ENCODE results near the gene SENP8.
A peak's percentile ranks its signal among the peaks of the same experiment; 100 is the strongest.

The SENP8 gene

DNA sequence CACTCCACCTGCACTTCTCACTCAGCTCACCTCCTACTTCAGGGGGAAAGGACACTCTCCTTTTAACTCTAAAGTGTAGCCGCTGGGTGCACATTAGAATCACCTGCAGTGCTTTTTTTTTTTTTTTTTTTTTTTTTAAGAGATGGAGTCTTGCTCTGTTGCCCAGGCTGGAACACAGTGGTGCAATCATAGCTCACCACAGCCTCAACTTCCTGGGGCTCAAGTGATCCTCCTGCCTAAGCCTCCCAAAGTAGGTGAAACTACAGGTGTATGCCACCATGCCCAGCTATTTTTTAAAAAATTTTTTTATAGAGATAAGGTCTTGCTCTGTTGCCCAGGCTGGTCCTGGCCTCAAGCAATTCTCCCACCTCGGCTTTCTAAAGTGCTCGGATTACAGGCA lies 58.5 kb downstream of the SENP8 start:
- Histone ChIP-seq H3K9me3 (ENCODE audit: control insufficient read depth, low read length) (no peaks in the 10 kb centered on the region), H3K36me3 (ENCODE audit: control insufficient read depth, insufficient read depth, low read length) (no peaks in the 10 kb centered on the region), H3K4me3 (ENCODE audit: extremely low read depth, insufficient read depth, low read length, poor library complexity, severe bottlenecking) (no peak overlapping the region), H3K27ac (ENCODE audit: low read depth, low read length, severe bottlenecking) (no peak overlapping the region), H3K4me1 (ENCODE audit: control insufficient read depth, insufficient read depth, low read length, poor library complexity, severe bottlenecking) (peaks cover 10% of the 10 kb centered on the region)
- 62 to 75% methylated on average over 2 of the region's 3 CpGs for WGBS, 2 experiments (ENCODE audit: insufficient coverage in 2 of 2)

GRCh38 chr15:72178976-72179585 lies 60.9 kb downstream of the SENP8 start:
- Histone ChIP-seq H3K4me3 (ENCODE audit: extremely low read depth, insufficient read depth, low read length, poor library complexity, severe bottlenecking) (no peak overlapping the region), H3K9me3 (ENCODE audit: control insufficient read depth, low read length) (no peaks in the 10 kb centered on the region), H3K36me3 (ENCODE audit: control insufficient read depth, insufficient read depth, low read length) (no peaks in the 10 kb centered on the region), H3K4me1 (ENCODE audit: control insufficient read depth, insufficient read depth, low read length, poor library complexity, severe bottlenecking) (peaks cover 18% of the 10 kb centered on the region), H3K27ac (ENCODE audit: low read depth, low read length, severe bottlenecking) (no peak overlapping the region)
- WGBS, 2 experiments (ENCODE audit: insufficient coverage in 2 of 2): 88 to 93% methylated on average over 8 to 10 of the region's 13 CpGs

- H3K27ac ChIP-seq (ENCODE audit: low read depth, low read length, severe bottlenecking): peak overlapping the region; percentile 78
- H3K4me3 ChIP-seq (ENCODE audit: extremely low read depth, insufficient read depth, low read length, poor library complexity, severe bottlenecking): no peak overlapping the region
- H3K36me3 ChIP-seq (ENCODE audit: control insufficient read depth, insufficient read depth, low read length): no peaks in the 10 kb centered on the region
- peaks cover 22% of the 10 kb centered on the region for H3K4me1 ChIP-seq (ENCODE audit: control insufficient read depth, insufficient read depth, low read length, poor library complexity, severe bottlenecking)
- 81 to 87% methylated on average over 14 to 16 of the region's 16 CpGs for WGBS, 2 experiments (ENCODE audit: insufficient coverage in 2 of 2)
- no peaks in the 10 kb centered on the region for H3K9me3 ChIP-seq (ENCODE audit: control insufficient read depth, low read length)
These were observed 61.9 kb downstream of the SENP8 start for GRCh38 chr15:72179950-72180581.

DNA sequence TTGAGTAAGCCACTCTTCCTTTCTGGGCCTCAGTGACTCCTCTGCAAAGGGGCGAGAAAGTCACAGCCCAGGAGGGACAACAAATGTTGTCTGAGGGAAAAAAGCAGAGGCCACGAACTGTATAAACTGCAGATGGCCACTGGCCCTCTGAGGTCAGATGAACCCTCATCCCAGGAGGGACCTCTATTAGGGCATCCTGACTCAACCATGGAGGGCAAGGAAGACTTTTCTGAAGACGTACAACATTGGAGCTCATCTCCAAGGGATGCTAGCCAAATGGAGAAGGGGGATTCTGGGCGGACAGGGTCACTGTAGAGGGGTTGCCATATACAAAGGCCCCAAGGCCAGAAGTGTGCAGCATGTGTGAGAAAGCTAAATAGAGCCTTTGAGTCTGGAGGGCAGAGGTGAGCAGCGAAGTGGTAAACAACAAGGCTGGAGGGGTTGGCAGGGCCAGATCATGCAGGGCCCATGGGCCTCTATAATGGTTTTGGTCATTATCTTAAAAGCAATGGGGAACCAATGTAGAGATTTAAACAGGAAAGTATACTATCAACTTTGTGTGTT lies 62.6 kb downstream of the SENP8 start:
- Histone ChIP-seq H3K36me3 (ENCODE audit: control insufficient read depth, insufficient read depth, low read length) (no peaks in the 10 kb centered on the region), H3K4me1 (ENCODE audit: control insufficient read depth, insufficient read depth, low read length, poor library complexity, severe bottlenecking) (peaks cover 22% of the 10 kb centered on the region), H3K4me3 (ENCODE audit: extremely low read depth, insufficient read depth, low read length, poor library complexity, severe bottlenecking) (no peak overlapping the region), H3K27ac (ENCODE audit: low read depth, low read length, severe bottlenecking) (peak overlapping the region; percentile 78), H3K9me3 (ENCODE audit: control insufficient read depth, low read length) (no peaks in the 10 kb centered on the region)
- WGBS, 2 experiments (ENCODE audit: insufficient coverage in 2 of 2): 95 to 96% methylated on average over 5 of the region's 5 CpGs

GRCh38 chr15:72182244-72182643 lies 64.0 kb downstream of the SENP8 start:
- no peak overlapping the region for H3K27ac ChIP-seq (ENCODE audit: low read depth, low read length, severe bottlenecking)
- WGBS, 2 experiments (ENCODE audit: insufficient coverage in 2 of 2): 100% methylated on average over 1 of the region's 3 CpGs; no CpG with 5 or more reads in 1 of the 2 experiments
- no peaks in the 10 kb centered on the region for H3K9me3 ChIP-seq (ENCODE audit: control insufficient read depth, low read length)
- H3K4me1 ChIP-seq (ENCODE audit: control insufficient read depth, insufficient read depth, low read length, poor library complexity, severe bottlenecking): peaks cover 22% of the 10 kb centered on the region
- no peak overlapping the region for H3K4me3 ChIP-seq (ENCODE audit: extremely low read depth, insufficient read depth, low read length, poor library complexity, severe bottlenecking)
- no peaks in the 10 kb centered on the region for H3K36me3 ChIP-seq (ENCODE audit: control insufficient read depth, insufficient read depth, low read length)

DNA sequence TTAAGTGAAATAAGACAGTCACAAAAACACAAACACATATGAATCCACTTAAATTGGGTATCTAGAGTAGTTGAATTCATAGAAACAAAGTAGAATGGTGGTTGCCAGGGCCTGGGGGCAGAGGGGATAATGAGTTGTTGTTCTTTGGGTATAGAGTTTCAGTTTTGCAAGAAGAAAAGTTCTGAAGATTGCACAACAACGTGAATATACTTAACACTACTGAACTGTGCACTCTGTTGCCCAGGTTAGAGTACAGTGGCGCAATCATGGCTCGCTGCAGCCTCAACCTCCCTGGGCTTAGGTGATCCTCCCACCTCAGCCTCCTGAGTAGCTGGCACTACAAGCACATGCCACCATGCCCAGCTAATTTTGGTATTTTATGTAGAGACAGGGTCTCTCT lies 64.5 kb downstream of the SENP8 start:
- 100% methylated on average over 2 to 3 of the region's 3 CpGs for WGBS, 2 experiments (ENCODE audit: insufficient coverage in 2 of 2)
- Histone ChIP-seq H3K9me3 (ENCODE audit: control insufficient read depth, low read length) (no peaks in the 10 kb centered on the region), H3K4me3 (ENCODE audit: extremely low read depth, insufficient read depth, low read length, poor library complexity, severe bottlenecking) (no peak overlapping the region)

GRCh38 chr15:72183781-72184164 lies 65.6 kb downstream of the SENP8 start:
- Histone ChIP-seq H3K9me3 (ENCODE audit: control insufficient read depth, low read length) (no peaks in the 10 kb centered on the region), H3K4me1 (ENCODE audit: control insufficient read depth, insufficient read depth, low read length, poor library complexity, severe bottlenecking) (peaks cover 22% of the 10 kb centered on the region), H3K27ac (ENCODE audit: low read depth, low read length, severe bottlenecking) (peak overlapping the region; percentile 41), H3K36me3 (ENCODE audit: control insufficient read depth, insufficient read depth, low read length) (no peaks in the 10 kb centered on the region), H3K4me3 (ENCODE audit: extremely low read depth, insufficient read depth, low read length, poor library complexity, severe bottlenecking) (peak overlapping the region; percentile 23)
- WGBS, 2 experiments (ENCODE audit: insufficient coverage in 2 of 2): 76 to 81% methylated on average over 7 of the region's 12 CpGs

More for the DNA sequence above, 64.5 kb downstream of the SENP8 start:
- Histone ChIP-seq H3K36me3 (ENCODE audit: control insufficient read depth, insufficient read depth, low read length) (no peaks in the 10 kb centered on the region), H3K4me1 (ENCODE audit: control insufficient read depth, insufficient read depth, low read length, poor library complexity, severe bottlenecking) (peaks cover 22% of the 10 kb centered on the region), H3K27ac (ENCODE audit: low read depth, low read length, severe bottlenecking) (no peak overlapping the region)

DNA sequence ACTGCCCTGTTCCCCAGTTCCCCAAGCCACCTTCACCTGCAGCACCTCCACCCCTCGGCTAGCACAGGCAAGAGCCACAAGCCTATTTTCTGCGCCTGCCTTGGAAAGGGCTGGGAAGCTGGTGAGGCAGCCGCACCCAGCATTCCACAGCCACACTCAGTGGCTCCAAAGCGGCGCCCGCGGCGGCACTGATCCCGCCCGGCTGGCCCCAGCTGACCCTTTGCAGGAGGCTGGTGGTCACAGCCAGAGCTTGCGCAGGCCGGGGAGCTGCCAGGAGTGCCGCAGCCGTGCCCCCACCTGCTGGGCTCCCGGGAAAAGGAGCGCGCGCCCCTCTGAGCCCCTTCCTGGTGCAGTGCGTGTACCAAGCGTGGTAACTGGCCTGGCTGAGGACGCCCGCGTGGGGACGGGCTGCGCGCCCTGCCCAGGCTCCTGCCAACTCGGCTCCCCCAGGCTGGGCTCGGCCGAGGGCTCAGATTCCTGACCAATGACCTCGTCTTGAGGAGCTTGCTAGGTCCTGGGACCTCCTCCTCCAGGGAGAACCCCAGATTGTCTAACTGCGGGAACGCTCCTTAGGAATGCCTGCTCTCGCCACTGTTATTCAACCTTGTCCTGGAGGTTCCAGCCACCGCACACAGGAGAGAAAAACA lies 66.1 kb downstream of the SENP8 start:
- H3K36me3 ChIP-seq (ENCODE audit: control insufficient read depth, insufficient read depth, low read length): no peaks in the 10 kb centered on the region
- WGBS, 2 experiments (ENCODE audit: insufficient coverage in 2 of 2): 26 to 38% methylated on average over 27 to 32 of the region's 34 CpGs
- H3K4me1 ChIP-seq (ENCODE audit: control insufficient read depth, insufficient read depth, low read length, poor library complexity, severe bottlenecking): peaks cover 22% of the 10 kb centered on the region
- no peaks in the 10 kb centered on the region for H3K9me3 ChIP-seq (ENCODE audit: control insufficient read depth, low read length)
- H3K27ac ChIP-seq (ENCODE audit: low read depth, low read length, severe bottlenecking): peak overlapping the region; percentile 41
- H3K4me3 ChIP-seq (ENCODE audit: extremely low read depth, insufficient read depth, low read length, poor library complexity, severe bottlenecking): peak overlapping the region; percentile 23

DNA sequence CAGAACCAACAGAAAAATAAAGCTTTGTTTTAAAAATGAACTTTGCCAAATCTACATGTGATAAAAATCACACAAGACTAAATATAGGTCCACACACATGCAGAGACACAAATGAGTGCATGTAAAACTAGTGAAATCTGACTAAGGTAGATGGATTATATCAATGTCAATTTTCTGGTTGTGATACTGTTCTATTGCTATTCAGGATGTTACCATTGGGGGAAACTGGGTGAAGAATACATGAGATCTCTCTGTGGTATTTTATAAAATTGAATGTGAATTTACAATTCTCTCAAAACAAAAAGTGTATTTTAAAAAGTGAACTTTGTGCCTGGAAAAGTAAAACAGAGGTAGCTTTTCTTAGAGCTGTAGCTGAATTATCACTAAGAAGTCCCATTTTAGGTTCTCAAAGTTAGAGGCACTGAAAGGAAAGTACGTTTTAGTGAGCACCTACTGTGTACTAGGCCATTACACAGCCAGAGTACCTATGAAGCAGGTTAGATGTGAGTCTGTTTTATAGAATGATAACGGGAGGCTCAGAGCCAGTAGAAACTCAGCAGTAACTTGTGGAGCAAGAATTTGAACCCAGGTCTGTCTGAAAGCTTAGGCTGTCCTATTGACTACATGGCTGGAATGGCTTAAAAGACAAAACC lies 71.2 kb downstream of the SENP8 start:
- no peak overlapping the region for H3K4me3 ChIP-seq (ENCODE audit: extremely low read depth, insufficient read depth, low read length, poor library complexity, severe bottlenecking)
- no peak overlapping the region for H3K27ac ChIP-seq (ENCODE audit: low read depth, low read length, severe bottlenecking)
- 83 to 90% methylated on average over 2 of the region's 2 CpGs for WGBS, 2 experiments (ENCODE audit: insufficient coverage in 2 of 2)
- H3K36me3 ChIP-seq (ENCODE audit: control insufficient read depth, insufficient read depth, low read length): no peaks in the 10 kb centered on the region
- H3K4me1 ChIP-seq (ENCODE audit: control insufficient read depth, insufficient read depth, low read length, poor library complexity, severe bottlenecking): peaks cover 4% of the 10 kb centered on the region
- H3K9me3 ChIP-seq (ENCODE audit: control insufficient read depth, low read length): no peaks in the 10 kb centered on the region

DNA sequence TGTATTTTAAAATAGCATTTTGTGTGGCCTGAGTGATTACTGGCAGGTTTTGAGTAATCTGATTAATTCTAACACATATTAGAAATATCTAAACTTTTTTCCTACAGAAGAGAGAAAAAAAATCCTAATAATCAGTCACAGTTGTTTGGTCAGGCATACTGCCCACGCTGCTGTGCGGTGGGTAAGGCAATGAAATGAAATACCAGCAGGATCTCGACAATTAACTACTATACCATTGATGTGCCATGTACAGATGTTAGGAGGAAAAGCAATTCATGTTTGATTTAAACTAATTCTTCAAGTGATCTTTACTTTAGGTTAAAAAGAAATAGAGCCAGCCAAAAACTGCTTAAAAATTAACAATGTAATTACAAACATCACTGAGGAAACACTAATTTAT lies 74.2 kb downstream of the SENP8 start:
- H3K36me3 ChIP-seq (ENCODE audit: control insufficient read depth, insufficient read depth, low read length): no peaks in the 10 kb centered on the region
- H3K27ac ChIP-seq (ENCODE audit: low read depth, low read length, severe bottlenecking): no peak overlapping the region
- H3K9me3 ChIP-seq (ENCODE audit: control insufficient read depth, low read length): no peaks in the 10 kb centered on the region
- no peak overlapping the region for H3K4me3 ChIP-seq (ENCODE audit: extremely low read depth, insufficient read depth, low read length, poor library complexity, severe bottlenecking)
- no CpG with 5 or more reads among the region's 3 CpGs for WGBS, 2 experiments (ENCODE audit: insufficient coverage in 2 of 2)
- no peaks in the 10 kb centered on the region for H3K4me1 ChIP-seq (ENCODE audit: control insufficient read depth, insufficient read depth, low read length, poor library complexity, severe bottlenecking)
